Measurements from ENCODE around the gene SART3. TPM values are rescaled to one million over a fixed set of nuclear protein-coding genes. Genes with fewer than 3 reads are reported as not detected.
A peak's percentile ranks its signal among the peaks of the same experiment; 100 is the strongest.

Gene SART3
- total and polyA plus RNA-seq, 4 experiments from 2014 or later: 25.9 to 112 (median 76.7) TPM

DNA sequence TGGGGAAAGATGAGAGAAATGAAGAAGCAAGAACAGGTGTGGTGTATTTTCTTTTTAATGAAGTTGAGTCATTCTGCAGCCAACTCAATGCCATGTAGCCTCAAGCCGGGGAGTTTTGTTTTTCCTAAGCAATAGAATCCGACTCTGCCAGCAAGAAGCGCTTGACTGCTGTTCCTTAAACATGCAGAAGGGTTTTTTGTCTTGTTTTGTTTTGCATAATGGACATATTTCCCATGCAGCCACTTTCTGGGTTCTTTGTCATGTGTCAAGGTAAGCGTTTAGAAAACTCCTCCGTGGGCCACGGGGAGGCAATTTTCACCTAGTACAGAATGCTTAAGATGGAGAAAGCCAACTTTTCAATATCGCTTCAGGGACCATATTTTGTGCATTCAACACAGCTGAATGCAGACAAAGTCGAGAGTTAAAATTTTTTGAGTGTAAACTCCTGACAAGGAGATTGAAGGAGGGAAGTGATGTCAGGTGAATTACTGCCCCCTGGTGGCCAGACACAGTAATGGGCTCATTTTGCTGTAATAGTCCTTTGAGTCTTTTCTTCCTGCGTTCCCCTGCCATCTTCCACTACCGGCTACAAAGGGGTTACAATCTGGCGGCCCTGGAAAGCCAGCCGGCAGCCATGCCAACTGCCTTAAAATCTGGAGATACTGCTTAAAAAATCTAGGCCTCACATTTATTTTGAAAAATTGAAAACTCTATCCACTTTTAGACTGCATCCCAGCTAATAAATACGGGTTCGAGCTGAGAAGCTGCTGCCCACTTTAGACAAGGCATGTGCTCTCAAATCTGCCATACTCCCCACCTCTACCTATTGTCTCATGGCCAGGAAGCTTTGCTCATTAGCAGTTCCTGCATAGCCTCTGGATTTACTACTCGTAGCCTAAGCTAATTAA, 49.1 kb downstream of the SART3 start:
- peak overlapping the region in 7 of 8 donors; percentile 8 to 68 (median 47) for H3K4me3 Mint-ChIP-seq
- H3K9me3 Mint-ChIP-seq: no peaks in the 10 kb centered on the region

DNA sequence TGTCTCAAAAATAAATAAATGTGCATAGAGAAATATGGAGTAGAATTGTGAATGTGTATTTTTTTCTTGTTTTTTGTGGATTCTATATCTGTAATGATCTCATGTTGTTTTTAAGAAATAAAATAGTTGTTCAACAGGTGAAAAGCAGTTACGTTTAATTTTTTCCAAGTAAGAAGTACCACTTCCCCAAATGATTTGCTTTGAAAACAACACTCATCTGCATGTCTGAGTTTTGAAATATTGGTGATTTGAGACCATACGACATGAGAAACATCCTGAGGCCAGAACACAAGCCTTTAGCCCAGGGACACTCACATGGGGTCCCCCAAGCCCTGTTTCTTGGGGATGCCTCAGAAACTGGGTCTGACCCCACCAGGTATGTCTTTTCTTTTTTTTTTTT, 50.1 kb downstream of the SART3 start:
- Histone ChIP-seq H3K9me3 (ENCODE audit: control insufficient read depth in 1 of 2, low read length in 2 of 2) (no peaks in the 10 kb centered on the region), H3K27ac (ENCODE audit: low read depth, low read length) (no peak overlapping the region), H3K36me3 (ENCODE audit: insufficient read depth, low read length) (no peaks in the 10 kb centered on the region), H3K4me3 (ENCODE audit: low read length in 2 of 2) (no peak overlapping the region), H3K4me1 (ENCODE audit: insufficient read depth, low read length) (peaks cover 16% of the 10 kb centered on the region), H3K27me3 (ENCODE audit: insufficient read depth, low read length) (no peaks in the 10 kb centered on the region)
- no peak for DNase-seq
- ChIA-PET CTCF (ENCODE audit: partially characterized antibody) (no interaction called here), POLR2A (ENCODE audit: partially characterized antibody) (no interaction called here)
- no peaks in the 10 kb centered on the region for H3K9me3 Mint-ChIP-seq
- peaks cover 1 to 4% of the 10 kb centered on the region in 2 donors for H3K27me3 Mint-ChIP-seq
- no peak overlapping the region for H3K4me3 Mint-ChIP-seq
- H3K36me3 Mint-ChIP-seq: peaks cover 0 to 5% of the 10 kb centered on the region in 2 donors
- peaks cover 5 to 20% (median 13%) of the 10 kb centered on the region in 4 donors for H3K4me1 Mint-ChIP-seq
- intact Hi-C loops (cut with micrococcal nuclease): loop anchor here (10.0 kb wide), 1 partner anchor 1416 kb away; the partner anchor contains the start of gene CRY1
- H3K27ac Mint-ChIP-seq: no peak overlapping the region

More for the DNA sequence above, 49.1 kb downstream of the SART3 start:
- peaks cover 12 to 30% (median 24%) of the 10 kb centered on the region in 4 donors for H3K4me1 Mint-ChIP-seq
- no peaks in the 10 kb centered on the region for H3K9me3 ChIP-seq (ENCODE audit: control insufficient read depth in 1 of 2, low read length in 2 of 2)
- intact Hi-C loops (cut with micrococcal nuclease): loop anchor here (1.0 to 10.0 kb wide), 3 partner anchors 835 to 1417 kb away; partner anchors contain the start of gene CRY1
- POLR2A ChIA-PET (ENCODE audit: partially characterized antibody): interaction anchor here (0.6 to 1.0 kb wide), 2 partner anchors 49 to 327 kb away, joined by 3 to 4 read pairs; partner anchors contain the start of gene SART3
- DNase-seq: peak; percentile 70 to 76 (median 72)
- H3K36me3 ChIP-seq (ENCODE audit: insufficient read depth, low read length): no peaks in the 10 kb centered on the region
- no peaks in the 10 kb centered on the region for H3K27me3 ChIP-seq (ENCODE audit: insufficient read depth, low read length)
- no peak overlapping the region for H3K27ac ChIP-seq (ENCODE audit: low read depth, low read length)
- H3K27ac Mint-ChIP-seq: peak overlapping the region in 6 of 7 donors; percentile 16 to 72 (median 60)
- peaks cover 0 to 7% of the 10 kb centered on the region in 2 donors for H3K36me3 Mint-ChIP-seq
- H3K27me3 Mint-ChIP-seq: peaks cover 1% of the 10 kb centered on the region in 2 donors
- CTCF ChIA-PET (ENCODE audit: partially characterized antibody): interaction anchor here (1.1 to 2.0 kb wide), 18 partner anchors 10 to 836 kb away, joined by 3 to 14 read pairs (median 4); partner anchors contain the start of genes ISCU and PWP1
- H3K4me1 ChIP-seq (ENCODE audit: insufficient read depth, low read length): peaks cover 27% of the 10 kb centered on the region
- H3K4me3 ChIP-seq (ENCODE audit: low read length in 2 of 2): no peak overlapping the region

DNA sequence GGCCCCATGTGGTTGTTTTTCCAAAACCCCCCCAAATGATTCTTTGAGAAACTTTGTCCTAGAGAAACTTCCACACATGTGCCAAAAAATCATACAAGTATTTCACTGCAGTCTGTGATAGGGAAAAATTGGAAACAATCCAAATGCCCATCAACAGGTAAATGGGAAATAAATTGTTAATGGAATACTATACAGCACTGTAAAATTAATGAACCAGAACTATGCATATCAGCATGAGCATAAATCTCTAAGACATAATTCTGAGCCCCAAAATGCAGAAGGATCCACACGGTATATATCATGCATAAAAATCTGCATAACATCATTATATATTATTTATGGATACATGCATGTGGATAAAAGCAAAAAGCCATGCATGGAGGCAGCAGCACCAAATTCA, 51.2 kb downstream of the SART3 start:
- Histone ChIP-seq H3K4me3 (ENCODE audit: low read length in 2 of 2) (no peak overlapping the region), H3K36me3 (ENCODE audit: insufficient read depth, low read length) (no peaks in the 10 kb centered on the region), H3K9me3 (ENCODE audit: control insufficient read depth in 1 of 2, low read length in 2 of 2) (no peaks in the 10 kb centered on the region), H3K27ac (ENCODE audit: low read depth, low read length) (no peak overlapping the region), H3K4me1 (ENCODE audit: insufficient read depth, low read length) (peaks cover 12% of the 10 kb centered on the region), H3K27me3 (ENCODE audit: insufficient read depth, low read length) (no peaks in the 10 kb centered on the region)
- peaks cover 2 to 15% (median 8%) of the 10 kb centered on the region in 4 donors for H3K4me1 Mint-ChIP-seq
- no peak overlapping the region for H3K4me3 Mint-ChIP-seq
- no peak for DNase-seq
- peaks cover 0 to under 1% (median 0%) of the 10 kb centered on the region in 8 donors for H3K9me3 Mint-ChIP-seq
- H3K27me3 Mint-ChIP-seq: peaks cover 1 to 4% of the 10 kb centered on the region in 2 donors
- H3K27ac Mint-ChIP-seq: no peak overlapping the region
- H3K36me3 Mint-ChIP-seq: no peaks in the 10 kb centered on the region
- intact Hi-C loops (cut with micrococcal nuclease): loop anchor here (10.0 kb wide), 1 partner anchor 1415 kb away; the partner anchor contains the start of gene CRY1
- POLR2A ChIA-PET (ENCODE audit: partially characterized antibody): no interaction called here
- CTCF ChIA-PET (ENCODE audit: partially characterized antibody): interaction anchor here (2.3 kb wide), 1 partner anchor 13 kb away, joined by 8 read pairs; no protein-coding TSS in a partner anchor

DNA sequence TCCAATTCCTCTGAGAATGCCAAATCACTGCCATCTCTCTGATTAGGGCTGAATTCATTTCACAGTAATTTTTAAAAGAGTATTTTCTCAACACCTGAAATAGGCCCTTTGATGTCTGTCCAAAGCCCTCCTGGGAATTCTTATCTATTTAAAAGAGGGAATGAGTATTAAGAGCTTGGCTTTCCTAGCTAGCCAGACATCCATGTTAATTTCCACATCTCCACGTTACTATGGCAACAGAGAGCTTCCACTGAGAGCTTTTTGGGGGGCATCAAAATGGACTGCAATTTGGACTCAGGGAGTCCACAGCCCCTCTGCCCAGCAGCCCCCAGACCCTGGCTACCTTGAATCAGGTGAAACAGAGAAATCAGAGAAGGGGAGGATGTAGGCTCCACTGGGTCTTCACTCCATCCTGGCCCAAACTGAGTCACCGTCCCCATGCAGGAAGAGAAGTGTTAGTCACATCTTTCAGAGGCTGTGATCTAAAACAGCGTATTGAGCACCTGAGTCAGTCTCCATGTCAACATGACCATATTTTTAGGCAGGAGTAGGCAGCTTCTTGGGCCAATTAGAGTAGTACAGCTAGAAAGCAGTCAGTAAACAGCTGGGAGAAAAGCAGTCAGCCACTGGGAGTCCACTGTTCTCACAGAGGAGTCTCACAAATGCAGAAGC, 52.9 kb downstream of the SART3 start:
- H3K27me3 Mint-ChIP-seq: peaks cover 4 to 8% of the 10 kb centered on the region in 2 donors
- intact Hi-C loops (cut with micrococcal nuclease): no loop called here
- H3K4me3 Mint-ChIP-seq: no peak overlapping the region
- Histone ChIP-seq H3K27ac (ENCODE audit: low read depth, low read length) (no peak overlapping the region), H3K4me3 (ENCODE audit: low read length in 2 of 2) (no peak overlapping the region), H3K27me3 (ENCODE audit: insufficient read depth, low read length) (no peaks in the 10 kb centered on the region), H3K4me1 (ENCODE audit: insufficient read depth, low read length) (peaks cover 9% of the 10 kb centered on the region), H3K36me3 (ENCODE audit: insufficient read depth, low read length) (no peaks in the 10 kb centered on the region), H3K9me3 (ENCODE audit: control insufficient read depth in 1 of 2, low read length in 2 of 2) (peaks cover 2 to 7% of the 10 kb centered on the region in 2 donors)
- ChIA-PET POLR2A (ENCODE audit: partially characterized antibody) (no interaction called here), CTCF (ENCODE audit: partially characterized antibody) (interaction anchor here (1.3 to 2.3 kb wide), 3 partner anchors 12 to 516 kb away, joined by 3 to 8 read pairs (median 5); no protein-coding TSS in a partner anchor)
- H3K4me1 Mint-ChIP-seq: peaks cover 2 to 8% (median 7%) of the 10 kb centered on the region in 4 donors
- peaks cover 2 to 4% of the 10 kb centered on the region in 2 donors for H3K36me3 Mint-ChIP-seq
- peaks cover 4 to 15% (median 11%) of the 10 kb centered on the region in 8 donors for H3K9me3 Mint-ChIP-seq
- no peak for DNase-seq
- H3K27ac Mint-ChIP-seq: no peak overlapping the region

DNA sequence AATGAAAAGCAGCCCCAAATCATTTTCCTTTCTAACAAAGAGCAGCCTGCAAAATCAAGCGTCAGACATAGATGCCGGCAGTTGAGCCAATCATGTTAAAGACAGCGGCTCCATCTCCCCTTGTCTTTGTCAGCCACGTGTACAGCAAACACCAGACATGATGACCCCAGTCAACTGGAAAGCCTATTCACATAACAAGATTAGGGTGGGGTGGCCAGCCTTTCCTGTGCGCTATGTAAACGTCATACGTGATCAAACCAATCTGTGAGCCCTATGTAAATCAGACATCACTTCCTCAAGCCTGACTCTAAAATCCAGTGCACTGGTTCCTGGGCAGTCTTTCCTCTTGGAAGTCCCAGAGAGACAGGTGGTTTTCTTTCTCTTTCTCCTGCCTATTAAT, 55.8 kb downstream of the SART3 start:
- POLR2A ChIA-PET (ENCODE audit: partially characterized antibody): no interaction called here
- no peak overlapping the region for H3K4me3 Mint-ChIP-seq
- no peaks in the 10 kb centered on the region for H3K4me1 Mint-ChIP-seq

DNA sequence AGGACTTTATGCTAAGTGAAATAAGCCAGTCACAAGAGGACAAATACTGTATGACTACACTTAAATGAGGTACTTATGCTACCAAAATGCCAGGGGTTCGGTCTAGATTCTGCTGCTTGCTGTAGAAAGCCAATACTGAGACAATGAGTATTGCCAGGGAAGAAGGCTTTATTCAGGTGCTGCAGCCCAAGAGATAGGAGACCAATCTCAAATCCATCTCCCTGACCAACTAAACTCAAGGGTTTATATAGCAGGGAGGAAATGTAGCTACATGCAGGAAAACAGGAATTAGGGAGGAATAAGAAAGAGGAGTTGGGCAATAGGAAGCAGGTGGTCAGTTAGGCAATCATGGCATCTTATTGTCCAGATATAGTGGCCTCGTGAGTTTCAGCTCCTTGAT, 58.1 kb downstream of the SART3 start:
- Mint-ChIP-seq H3K27ac (no peak overlapping the region), H3K9me3 (peaks cover 6 to 32% (median 26%) of the 10 kb centered on the region in 8 donors), H3K4me3 (no peak overlapping the region), H3K36me3 (peaks cover 3 to 4% of the 10 kb centered on the region in 2 donors), H3K27me3 (peaks cover 14 to 22% of the 10 kb centered on the region in 2 donors), H3K4me1 (no peaks in the 10 kb centered on the region)
- H3K4me1 ChIP-seq (ENCODE audit: insufficient read depth, low read length): no peaks in the 10 kb centered on the region
- ChIA-PET CTCF (ENCODE audit: partially characterized antibody) (no interaction called here), POLR2A (ENCODE audit: partially characterized antibody) (no interaction called here)
- H3K27ac ChIP-seq (ENCODE audit: low read depth, low read length): no peak overlapping the region
- DNase-seq: no peak
- no peak overlapping the region for H3K4me3 ChIP-seq (ENCODE audit: low read length in 2 of 2)
- peaks cover 6 to 9% of the 10 kb centered on the region in 2 donors for H3K9me3 ChIP-seq (ENCODE audit: control insufficient read depth in 1 of 2, low read length in 2 of 2)
- H3K27me3 ChIP-seq (ENCODE audit: insufficient read depth, low read length): no peaks in the 10 kb centered on the region
- intact Hi-C loops (cut with micrococcal nuclease): no loop called here
- H3K36me3 ChIP-seq (ENCODE audit: insufficient read depth, low read length): no peaks in the 10 kb centered on the region

More for the DNA sequence above, 55.8 kb downstream of the SART3 start:
- Mint-ChIP-seq H3K27ac (no peak overlapping the region), H3K27me3 (peaks cover 7 to 10% of the 10 kb centered on the region in 2 donors), H3K36me3 (peaks cover 3 to 4% of the 10 kb centered on the region in 2 donors), H3K9me3 (peaks cover 6 to 32% (median 26%) of the 10 kb centered on the region in 8 donors)
- Histone ChIP-seq H3K36me3 (ENCODE audit: insufficient read depth, low read length) (no peaks in the 10 kb centered on the region), H3K4me1 (ENCODE audit: insufficient read depth, low read length) (no peaks in the 10 kb centered on the region), H3K27me3 (ENCODE audit: insufficient read depth, low read length) (no peaks in the 10 kb centered on the region), H3K4me3 (ENCODE audit: low read length in 2 of 2) (no peak overlapping the region), H3K27ac (ENCODE audit: low read depth, low read length) (no peak overlapping the region), H3K9me3 (ENCODE audit: control insufficient read depth in 1 of 2, low read length in 2 of 2) (peaks cover 6 to 9% of the 10 kb centered on the region in 2 donors)
- intact Hi-C loops (cut with micrococcal nuclease): no loop called here
- no peak for DNase-seq
- CTCF ChIA-PET (ENCODE audit: partially characterized antibody): interaction anchor here (1.0 kb wide), 1 partner anchor 14 kb away, joined by 3 read pairs; no protein-coding TSS in a partner anchor

Data from CD4-positive, alpha-beta memory T cell (primary cell).